Hypothalamus (tissue), 51 donors: ENCODE data around the gene DOCK6.
A peak's percentile ranks its signal among the peaks of the same experiment; 100 is the strongest.
"Not testable (repeated sequence)": the region's sequence is repeated elsewhere in the genome, so short reads cannot be mapped to it uniquely, and the experiment has no call there.

Source experiments
- DNase-seq, 51 donors: peaks; one replicate each; lab custom pipeline; 2025; lab: John Stamatoyannopoulos, UW

Gene DOCK6

GRCh38 chr19:11180346-11180745 is 82.0 kb downstream of the DOCK6 start:
- no peak for DNase-seq

DNA sequence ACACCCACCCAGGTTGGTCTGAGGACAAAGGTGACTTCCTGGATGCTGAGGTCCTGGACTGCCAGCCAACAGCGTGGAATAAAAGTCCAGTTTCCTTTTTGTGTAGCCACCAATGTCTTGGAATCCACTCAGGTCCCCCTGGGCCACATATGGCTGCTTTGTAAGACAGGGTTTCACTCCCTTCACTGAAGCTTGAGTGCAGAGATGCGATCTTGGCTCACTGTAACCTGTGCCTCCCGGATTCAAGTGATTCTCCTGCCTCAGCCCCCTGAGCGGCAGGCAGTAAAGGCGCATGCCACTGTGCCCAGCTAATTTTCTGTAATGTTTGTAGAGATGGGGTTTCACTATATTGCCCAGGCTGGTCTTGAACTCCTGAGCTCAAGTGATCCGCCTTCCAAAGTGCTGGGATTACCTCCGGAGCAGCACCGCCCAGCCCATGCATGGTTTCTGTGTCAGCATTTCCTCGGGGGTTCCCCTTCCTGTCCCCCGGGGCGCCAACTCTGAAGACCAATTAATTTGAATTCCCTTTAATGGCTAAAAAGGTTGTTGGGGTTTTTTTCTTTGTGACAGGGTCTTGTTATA is 82.5 kb downstream of the DOCK6 start:
- no peak for DNase-seq

GRCh38 chr19:11179145-11179465 is 83.2 kb downstream of the DOCK6 start:
- not testable (repeated sequence) for DNase-seq

GRCh38 chr19:11177592-11177991 is 84.7 kb downstream of the DOCK6 start:
- no peak for DNase-seq

- DNase-seq = no peak
These were observed 85.7 kb downstream of the DOCK6 start for GRCh38 chr19:11176466-11177193.

DNA sequence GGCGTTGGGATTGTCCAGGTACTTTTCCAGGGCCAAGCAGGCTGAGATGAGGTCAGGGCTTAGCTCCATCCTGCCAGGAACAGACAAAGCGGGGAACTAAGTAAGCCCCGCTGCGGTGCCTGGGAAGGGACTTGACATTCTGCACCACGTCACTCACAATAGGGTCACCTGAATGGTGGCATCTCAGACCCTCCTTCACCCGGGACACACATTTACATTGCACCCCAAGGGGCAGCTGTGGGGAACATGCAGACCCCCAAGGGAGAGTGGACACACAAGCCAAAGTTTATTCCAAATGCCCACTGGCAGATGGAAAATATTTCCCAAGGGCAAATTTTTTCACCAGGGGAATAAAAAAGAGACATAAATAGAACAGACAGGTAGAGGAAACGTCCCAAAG is 86.4 kb downstream of the DOCK6 start:
- no peak for DNase-seq

- no peak for DNase-seq
These were observed 88.0 kb downstream of the DOCK6 start for GRCh38 chr19:11174336-11174735.

DNA sequence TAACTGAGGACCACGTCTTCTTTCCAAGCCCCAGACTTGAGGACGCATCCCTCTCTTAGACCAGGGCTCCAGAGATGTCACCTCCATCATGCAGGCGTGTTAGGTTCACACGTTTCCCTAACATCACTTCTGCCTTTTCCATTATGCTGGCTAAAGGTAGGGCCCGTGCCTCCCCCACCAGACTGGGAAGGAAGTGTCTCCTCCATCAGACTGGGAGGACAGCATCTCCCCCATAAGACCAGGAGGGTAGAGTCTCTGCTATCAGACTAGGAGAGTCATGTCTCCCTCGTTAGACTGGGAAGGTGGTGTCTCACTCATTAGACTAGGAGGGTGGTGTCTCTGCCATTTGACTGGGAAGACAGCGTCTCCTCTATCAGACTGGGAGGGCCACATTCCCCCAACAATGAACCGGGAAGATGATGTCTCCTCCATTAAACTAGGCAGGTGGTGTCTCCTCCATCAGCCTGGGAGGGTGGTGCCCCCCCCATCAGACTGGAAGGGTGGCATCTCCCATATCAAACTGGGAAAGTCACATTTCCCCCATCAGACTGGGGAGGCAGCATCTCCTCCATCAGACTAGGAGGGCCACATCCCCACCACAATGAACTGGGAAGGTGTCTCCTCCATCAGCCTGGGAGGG is 88.7 kb downstream of the DOCK6 start:
- DNase-seq = no peak

DNA sequence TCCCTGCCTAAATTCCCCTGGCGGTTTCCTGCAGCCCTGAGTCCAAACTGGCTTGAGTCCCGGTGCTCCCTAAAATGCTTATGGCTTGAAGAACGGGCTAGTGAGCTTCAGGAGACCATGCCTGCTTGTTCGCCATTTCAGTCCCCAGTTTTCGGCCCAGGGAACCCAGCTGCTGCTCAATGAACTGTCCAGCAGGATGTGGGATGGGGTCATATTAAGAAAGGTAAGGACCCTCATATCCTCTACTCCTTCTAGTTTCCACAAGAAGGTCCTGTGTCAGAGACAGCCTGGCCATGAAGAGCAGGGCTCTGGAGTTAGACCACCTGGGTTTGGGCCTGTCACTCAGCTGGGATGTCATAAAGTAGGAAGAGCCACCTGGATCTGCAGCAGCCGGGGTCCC is 89.7 kb downstream of the DOCK6 start:
- DNase-seq = no peak

DNA sequence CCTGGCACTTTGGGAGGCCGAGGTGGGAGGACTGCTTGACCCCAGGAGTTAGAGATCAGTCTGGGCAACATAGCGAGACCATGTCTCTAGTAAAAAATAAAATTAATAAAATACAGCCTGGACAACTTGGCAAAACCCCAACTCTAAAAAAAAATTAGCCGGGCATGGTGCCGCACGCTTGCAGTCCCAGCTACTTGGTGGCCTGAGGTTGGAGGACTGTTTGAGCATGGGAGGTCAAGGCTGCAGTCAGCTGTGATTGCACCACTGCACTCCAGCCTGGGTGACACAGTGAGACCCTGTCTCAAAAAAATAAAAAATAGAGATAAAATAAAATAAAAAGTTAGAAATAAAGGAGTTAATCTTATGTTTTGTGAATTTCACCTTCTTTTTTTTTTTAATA is 91.2 kb downstream of the DOCK6 start:
- DNase-seq = no peak

DNA sequence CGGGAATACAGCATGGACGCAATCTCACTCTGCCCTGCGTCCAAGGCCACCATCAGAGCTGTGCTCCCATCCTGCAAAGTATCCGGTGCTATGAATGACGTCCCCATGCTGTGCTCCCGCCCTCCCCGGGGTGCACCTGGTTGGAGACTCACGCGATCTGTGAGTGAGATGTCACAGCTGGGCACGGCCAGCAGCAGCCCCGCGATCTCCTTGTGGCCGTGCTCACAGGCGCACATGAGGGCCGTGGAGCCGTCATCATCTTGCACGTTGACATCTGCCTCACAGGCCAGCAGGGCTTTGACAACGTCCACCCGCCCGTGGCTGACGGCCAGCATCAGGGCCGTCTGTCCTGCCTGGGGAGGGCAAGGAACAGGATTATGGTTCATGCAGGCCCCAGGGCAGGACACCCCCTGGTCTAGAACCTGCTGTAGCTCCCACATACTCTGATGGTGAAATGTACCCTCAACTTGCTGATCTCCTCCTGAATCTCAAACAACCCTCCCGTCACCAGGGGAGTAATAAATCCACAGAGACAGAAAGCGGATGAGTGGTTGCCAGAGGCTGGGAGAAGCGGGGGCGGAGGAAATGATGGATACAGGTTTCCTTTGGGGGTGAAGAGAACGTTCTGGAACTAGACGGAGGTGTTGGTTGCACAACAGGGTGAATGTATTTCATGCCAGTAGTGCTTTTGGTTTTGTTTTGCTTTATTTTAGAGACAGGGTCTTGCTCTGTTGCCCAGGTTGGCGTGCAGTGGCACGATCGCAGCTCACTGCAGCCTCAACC is 92.2 kb downstream of the DOCK6 start:
- no peak for DNase-seq

DNA sequence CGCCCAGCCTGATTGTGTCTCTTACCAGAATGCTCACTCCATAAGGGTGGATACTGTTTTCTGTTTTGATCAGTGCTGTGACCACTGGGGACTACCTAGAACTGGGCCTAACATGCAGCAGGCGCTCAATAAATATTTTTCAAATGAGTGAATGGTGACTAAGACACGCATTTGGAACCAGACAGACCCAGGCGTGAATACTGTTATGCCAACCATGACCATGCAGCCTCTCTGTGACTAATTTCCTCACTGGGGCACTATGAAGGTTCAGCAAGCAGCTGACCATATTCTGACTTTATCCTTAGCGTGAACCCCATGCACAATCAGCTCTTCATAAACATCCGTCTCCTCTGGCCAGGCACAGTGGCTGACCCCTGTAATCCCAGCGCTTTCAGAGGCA is 93.8 kb downstream of the DOCK6 start:
- DNase-seq = no peak

GRCh38 chr19:11166281-11167142 is 95.8 kb downstream of the DOCK6 start:
- peak in 1 of 51 donors; percentile 1 for DNase-seq

DNA sequence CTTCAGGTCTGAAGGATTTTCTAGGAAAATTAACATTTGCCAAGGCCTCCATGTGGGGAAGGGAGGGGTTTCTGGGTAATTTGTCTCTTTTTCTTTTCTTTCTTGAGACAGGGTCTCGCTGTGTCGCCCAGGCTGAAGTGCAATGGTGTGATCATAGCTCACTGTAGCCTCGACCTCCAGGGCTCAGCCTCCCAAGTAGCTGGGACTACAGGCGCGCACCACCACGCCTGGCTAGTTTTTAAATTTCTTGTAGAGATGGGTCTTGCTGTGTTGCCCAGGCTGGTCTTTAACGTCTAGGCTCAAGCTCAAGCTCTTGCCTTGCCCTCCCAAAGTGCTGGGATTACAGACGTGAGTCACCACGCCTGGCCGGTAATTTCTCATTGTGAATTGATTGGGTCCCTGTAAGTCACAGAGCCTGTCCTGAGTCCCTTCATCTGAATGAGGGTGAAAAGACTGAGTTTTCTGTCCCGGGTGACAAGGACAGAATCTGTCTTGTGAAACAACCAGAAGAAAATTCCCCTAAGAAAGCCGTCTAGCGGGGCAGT is 96.8 kb downstream of the DOCK6 start:
- no peak for DNase-seq

GRCh38 chr19:11164879-11165406 is 97.4 kb downstream of the DOCK6 start:
- peak in 43 of 51 donors; percentile 2 to 76 (median 49) for DNase-seq

- peak in 2 of 51 donors; percentile 0 for DNase-seq
These were observed 98.0 kb downstream of the DOCK6 start for GRCh38 chr19:11164296-11164695.

DNA sequence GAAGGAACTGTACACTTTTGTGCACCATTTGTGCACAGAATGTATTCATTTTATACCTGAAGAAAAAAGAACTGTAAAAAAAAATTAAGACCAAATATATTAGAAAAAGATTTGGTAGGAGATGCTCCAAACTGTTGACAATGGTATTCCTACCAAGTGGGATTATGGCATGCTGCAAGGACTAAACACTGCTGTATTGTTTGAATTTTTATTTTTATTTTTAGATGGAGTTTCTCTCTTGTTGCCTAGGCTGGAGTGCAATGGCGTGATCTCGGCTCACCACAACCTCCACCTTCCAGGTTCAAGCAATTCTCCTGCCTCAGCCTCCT is 101.9 kb downstream of the DOCK6 start:
- not testable (repeated sequence) for DNase-seq

DNA sequence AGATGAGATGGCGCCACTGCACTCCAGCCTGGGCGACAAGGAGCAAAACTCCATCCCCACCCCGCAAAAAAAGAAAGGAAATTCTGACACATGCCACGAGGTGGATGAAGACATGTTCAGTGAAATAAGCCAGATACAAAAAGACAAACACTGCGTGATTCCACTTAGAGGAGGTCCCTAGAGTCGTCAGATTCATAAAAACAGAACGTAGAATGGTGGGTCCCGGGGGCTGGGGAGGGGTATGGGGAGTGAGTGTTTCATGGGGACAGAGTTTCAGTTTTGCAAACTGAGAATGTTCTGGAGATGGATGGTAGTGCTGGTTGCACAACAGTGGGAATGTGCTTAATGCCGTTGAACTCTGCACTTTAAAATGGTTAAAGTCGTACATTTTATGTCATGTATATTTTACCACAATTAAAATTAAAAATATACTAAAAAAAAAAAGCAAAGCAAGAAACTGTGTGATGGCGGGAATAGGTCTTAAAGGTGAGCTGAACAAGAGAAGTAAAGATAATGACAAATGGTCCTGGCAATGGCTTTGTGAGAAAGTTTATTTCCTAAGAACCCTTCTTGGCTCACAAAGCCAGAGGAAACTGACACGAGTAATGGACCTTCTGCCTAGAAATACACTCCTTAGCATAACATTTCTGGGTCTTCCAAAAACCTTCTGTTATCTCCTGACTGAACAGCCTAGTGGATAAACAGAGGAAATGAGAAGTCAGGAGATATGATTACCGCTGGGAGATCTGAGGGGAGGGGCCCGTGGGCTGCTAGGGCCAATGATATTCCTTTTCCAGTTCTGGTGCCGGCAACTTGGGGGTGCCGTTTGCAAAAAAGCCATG is 102.5 kb downstream of the DOCK6 start:
- no peak for DNase-seq
